ENCODE measurements around the gene ALDH4A1.
"Not testable (repeated sequence)": the region's sequence is repeated elsewhere in the genome, so short reads cannot be mapped to it uniquely, and the experiment has no call there.

ALDH4A1 gene

DNA sequence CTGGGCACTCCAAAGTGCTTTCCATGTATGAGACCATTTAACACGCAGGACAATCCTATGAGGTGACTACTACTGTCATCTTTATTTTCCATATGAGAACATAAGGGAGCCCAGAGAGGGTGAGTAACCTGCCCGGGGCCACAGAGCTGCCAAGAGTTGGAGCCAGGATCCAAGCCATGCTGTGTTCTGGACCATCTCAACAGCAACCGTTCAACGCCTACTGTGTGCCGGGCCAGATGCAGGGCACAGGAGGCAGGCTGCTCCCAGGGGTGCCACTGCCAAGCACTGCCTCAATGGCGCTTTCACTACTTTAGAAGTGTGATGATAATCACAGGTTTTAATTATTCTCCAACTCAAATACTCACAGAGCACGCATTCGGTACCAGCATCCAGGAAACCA is 3.8 kb downstream of the ALDH4A1 start:
- no peak for DNase-seq (ENCODE audit: low spot score)

DNA sequence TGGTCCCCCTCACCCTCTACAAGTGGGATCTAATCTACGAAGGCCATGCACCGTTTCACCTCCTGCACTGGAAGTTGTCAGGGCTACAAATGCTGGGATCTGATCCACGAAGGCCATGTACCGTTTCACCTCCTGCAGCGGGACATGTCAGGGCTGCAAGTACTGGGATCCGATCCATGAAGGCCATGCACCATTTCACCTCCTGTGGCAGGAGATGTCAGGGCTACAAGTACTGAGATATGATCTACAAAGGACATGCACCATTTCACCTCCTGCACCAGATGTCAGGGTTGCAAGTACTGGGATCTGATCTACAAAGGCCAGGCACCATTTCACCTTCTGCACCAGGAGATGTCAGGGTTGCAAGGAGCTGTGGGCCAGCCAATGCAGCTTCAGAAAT is 7.0 kb downstream of the ALDH4A1 start:
- no peak for DNase-seq (ENCODE audit: low spot score)

DNA sequence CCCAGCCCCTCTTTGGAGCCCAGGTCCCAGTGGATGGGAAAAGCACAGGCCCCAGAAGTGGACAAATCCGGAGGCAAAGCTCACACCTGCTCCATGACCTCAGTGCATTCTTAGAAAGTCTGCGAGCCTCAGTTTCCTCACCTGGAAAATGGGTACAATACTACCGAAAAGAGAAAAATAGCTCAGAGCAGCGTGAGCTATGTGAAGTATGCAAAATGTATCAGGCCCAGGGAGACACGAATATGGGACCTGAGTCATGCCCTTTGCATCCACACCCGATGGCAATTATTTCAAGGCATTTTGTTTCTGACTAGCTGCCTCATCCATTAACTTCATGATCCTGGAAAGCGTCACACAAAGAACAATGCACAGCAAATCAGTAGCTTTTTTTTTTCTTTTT is 9.2 kb downstream of the ALDH4A1 start:
- no peak for DNase-seq (ENCODE audit: low spot score)

DNA sequence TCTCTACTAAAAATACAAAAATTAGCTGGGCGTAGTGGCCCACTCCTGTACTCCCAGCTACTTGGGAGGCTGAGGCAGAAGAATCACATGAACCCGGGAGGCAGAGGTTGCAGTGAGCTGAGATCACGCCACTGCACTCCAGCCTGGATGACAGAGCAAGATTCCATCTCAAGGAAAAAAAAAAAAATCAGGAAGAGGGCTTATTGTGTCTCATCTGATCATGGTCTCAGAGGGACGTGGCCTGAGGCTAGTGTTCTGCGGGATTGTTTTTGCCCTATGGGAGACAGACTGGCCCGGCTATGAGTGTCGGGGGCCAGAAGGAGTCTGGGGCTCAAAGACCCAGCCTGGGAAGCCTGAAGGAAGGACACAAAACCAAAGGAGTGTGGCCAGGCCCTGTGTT is 10.5 kb downstream of the ALDH4A1 start:
- not testable (repeated sequence) for DNase-seq (ENCODE audit: low spot score)

DNA sequence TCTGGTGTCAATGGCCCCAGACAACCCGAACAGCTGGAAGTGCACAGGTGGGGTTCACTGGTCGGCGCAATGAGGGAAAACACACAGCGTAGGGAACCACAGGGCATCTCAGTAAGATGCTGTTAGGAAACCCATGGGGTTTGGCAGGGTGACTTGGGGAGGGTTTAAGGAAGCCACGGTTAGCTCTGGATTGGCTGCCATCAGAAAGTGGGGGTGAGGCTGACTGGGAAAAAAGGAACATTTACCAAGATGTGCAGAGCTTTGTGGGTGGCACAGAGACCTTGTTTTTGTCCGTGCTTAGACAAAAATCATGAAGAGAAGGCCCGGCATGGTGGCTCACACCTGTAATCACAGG is 11.0 kb downstream of the ALDH4A1 start:
- no peak for DNase-seq (ENCODE audit: low spot score)

DNA sequence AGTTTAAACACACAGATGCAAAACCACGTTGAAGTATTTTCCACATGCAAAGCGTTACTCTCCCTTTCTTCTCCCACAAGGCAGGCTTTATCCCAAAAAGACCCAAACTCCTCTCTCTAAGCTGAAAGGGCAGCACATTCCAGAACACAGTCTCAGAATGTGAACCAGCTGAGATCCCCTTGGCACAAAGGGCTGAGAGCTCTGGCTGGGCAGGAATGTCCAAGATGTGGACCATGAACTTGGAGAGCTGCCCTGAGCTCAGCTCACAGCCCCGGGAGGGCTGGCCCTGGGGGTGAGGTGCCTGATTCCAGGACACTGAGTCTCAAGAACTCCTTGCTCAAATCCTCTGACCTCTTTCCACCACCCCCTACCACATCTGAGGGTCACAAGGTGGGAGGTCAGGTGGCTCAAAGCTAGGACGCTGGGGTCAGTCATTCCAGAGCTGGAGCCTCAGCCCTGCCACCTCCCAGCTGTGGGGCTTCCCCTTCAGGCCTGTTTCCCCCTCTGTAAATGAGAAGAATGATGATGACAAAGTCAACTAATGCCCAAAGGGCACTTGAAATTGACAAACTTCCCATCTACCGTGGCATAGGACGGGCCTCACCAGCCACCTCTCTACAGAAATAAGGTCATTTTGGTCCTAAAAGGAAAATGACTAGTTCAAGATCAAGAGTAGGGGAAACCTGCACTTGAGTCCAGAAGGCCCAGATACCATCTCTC is 11.5 kb downstream of the ALDH4A1 start:
- no peak for DNase-seq (ENCODE audit: low spot score)

DNA sequence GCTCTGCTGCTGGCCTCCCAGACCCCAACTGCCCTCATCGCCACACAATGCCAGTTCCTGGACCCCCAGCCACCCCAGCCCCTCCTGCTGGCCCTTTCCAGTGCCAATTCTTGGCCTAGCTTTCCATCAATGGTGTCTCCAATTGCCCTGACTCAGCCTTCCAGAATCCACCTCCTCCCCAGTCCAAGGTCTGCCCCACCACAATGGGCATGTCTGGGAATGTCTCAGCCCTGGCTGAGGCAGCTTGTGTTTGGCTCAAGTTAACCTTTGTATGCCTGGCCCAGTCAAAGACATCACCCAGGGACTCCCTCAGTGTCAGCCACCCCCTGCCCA is 16.4 kb downstream of the ALDH4A1 start:
- DNase-seq (ENCODE audit: low spot score): no peak

DNA sequence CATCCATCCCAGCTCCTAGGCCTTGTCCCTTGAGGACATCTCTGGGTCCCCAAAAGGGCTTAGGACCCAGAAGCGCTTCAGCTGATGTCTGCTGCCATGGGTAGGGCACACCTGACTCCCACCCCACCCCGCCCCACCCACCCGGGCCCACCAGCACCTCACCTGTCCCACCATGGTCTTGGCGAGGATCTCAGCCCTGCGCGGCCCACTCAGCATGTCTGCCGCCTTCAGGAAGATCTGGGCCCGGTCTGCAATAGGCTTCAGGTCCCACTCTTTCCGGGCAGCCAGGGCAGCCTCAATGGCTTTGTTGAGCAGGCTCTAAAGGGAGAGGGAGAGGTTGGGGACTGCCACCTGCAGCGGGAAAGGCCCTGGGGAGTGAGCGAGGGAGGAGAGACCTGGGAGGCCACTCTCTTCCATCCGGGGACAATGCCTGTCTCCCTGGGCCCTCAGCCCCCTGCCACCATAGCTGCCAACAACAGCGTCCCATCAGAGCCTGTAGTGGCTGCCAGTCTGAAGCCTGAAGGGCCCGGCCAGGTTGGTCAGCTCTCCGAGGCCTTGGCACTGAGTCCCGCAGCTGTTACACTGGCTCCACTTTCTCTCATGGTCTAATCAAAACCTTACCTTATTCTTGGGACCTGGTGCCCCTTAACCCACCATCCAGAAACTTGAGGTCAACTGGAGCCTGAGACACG is 16.9 kb downstream of the ALDH4A1 start:
- no peak for DNase-seq (ENCODE audit: low spot score)

DNA sequence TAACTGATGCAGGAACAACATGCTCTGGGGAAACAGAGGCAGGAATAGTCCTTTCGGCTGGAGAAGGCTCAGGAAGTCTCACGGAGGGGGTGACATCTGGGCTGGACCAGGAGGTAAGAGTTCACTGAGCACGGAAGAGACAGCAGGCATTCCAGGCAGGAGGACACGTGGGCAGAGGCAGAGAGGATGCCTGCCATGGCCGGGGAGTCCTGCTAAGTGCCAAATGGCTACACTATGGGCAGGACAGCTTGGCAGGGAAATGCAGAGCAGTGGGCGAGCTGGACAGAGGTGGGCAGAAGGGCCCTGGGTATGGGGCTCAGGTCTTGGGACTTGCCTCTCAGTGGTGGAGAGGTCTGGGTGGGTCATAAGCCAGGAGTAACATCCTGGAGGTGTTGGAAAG is 17.6 kb downstream of the ALDH4A1 start:
- DNase-seq (ENCODE audit: low spot score): no peak

DNA sequence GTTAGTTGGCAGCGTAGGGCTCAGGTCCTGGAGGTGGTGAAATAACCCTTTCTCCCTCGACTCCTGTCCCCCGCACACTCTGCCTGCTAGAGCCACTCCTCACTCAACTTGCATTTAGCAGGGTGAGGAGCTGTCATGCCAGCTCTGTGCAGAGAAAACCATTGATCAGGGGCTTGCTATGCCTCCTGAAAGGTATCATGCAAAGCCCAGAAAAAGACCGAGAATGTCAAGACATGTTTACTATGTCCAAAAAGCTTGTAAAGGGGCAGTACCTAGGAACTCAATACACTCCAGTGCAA is 18.0 kb downstream of the ALDH4A1 start:
- no peak for DNase-seq (ENCODE audit: low spot score)

DNA sequence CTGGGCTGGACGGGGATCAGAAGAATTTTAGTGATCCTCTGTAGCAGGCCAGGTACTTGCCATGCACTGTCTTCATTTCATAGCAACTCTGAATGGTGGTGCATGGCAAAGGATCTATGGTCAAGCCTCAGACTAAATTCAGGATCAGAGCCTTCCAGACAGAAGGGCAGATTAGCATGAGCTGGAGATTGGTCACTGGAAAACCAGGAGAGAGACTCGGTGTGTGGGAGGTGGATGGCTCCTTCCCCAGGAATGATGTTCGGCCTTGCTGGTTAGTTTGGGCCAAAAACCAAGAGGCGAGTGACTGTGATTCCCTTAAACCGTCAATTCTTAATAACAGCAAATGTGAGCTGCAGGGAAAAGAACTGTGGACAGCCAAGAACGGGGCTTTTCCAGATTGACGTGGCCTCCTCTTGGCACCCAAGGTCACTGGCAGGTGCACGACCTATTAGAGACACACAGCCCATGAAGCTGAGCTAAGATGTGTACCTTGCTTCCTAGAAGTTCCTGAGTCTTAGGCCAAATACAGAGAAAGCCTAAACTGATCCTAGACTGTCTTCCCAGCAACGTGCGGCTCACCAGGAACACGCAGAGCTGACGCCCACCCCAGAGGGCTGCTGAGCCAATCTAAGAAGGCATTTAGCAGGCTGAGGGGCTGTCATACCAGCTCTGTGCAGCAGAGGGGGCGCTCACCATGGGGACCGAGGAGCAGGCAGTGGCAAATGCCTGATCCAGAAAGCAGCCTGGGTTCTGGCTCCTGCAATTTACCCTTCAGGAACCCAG is 18.5 kb downstream of the ALDH4A1 start:
- DNase-seq (ENCODE audit: low spot score): peak; percentile 84

DNA sequence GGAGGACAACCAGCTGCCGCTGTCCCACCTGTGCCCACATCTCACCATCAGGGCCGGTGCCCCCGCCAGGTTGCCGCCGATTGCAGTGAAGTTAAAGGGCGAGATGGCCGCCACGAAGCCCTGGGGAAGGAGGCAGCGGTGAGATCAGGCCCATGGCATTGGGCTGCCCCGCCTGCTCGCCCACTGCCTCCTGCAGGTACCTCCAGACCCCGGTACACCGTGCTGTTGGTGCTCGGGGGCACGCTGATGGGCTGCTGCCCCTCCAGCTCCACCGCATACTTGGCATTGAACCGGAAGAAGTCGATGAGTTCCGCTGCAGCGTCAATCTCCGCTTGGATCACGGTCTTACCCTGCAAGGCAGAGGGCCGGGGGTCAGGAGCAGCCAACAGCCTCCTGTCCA is 19.3 kb downstream of the ALDH4A1 start:
- DNase-seq (ENCODE audit: low spot score): no peak

DNA sequence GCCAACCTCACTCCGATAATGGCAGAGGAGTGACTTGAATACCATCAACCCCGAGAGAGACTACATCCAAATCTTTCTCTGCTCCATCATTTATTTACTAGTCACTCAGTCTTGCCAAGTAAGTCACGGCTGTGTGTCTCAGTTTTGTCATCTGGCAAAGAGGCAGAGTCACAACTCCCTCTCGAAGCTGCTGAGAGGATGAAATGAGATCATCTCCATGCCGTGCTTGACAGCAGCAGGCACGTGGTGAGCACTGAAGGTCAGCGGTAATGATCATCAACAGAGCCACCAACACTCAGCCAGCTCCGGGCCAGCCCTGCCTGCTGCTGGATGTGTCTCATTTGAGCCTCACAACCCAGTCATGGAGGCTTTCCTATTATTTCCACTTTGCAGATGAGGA is 19.9 kb downstream of the ALDH4A1 start:
- DNase-seq (ENCODE audit: low spot score): no peak

DNA sequence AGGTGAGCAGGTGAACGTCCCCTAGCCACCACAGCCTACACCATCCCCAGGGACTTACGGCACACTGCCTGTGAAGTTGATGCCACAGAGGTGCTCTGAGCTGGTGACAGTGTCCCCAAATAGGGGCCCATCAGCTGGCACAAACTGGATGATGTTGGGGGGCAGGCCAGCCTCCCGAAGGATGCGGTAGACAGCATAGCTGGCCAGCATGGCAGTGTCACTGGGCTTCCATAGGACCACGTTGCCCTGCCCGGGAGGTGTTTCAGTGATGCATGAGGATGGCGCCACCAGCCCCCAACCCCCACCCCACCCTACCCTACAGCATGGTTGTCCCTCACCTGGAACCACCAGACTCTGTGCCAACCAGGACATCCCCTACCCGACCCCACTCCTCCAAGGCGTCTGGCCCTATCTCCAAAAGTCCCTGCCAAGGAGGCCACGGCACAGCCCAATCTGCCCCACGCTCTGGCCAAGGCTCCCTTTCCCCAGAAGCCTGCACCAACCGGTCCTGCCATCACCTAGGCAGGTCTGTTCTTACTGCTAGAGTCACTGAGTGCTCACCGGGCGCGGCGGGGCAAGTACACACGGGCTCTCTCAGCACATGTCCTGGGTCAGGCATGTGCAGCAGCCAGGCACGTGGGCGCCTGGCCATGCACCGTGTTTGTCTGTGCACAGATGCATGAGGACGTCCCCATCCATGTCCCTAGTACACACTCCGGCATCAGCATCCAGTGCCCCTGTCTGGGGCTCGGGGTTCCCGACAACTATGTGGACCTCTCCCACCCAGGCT is 20.5 kb downstream of the ALDH4A1 start:
- DNase-seq (ENCODE audit: low spot score): no peak

DNA sequence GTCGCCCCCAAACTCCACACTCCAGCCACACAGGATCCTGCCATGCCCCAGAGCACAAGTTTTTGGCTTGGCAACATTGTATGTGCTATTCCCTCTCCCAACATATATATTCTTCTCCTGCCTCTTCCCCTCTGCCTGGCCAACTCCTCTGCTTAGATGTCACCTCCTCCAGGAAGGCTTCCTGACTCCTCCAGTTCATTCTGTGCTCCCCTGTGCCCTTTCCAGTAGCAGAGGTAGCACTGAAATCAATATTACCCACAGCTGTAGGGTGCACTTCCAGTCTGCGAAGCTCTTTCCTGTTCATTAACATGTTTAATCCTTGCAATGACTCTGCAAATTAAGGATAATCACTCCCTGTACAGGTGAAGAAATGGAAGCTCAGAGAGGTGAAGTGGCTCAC is 21.2 kb downstream of the ALDH4A1 start:
- DNase-seq (ENCODE audit: low spot score): no peak

DNA sequence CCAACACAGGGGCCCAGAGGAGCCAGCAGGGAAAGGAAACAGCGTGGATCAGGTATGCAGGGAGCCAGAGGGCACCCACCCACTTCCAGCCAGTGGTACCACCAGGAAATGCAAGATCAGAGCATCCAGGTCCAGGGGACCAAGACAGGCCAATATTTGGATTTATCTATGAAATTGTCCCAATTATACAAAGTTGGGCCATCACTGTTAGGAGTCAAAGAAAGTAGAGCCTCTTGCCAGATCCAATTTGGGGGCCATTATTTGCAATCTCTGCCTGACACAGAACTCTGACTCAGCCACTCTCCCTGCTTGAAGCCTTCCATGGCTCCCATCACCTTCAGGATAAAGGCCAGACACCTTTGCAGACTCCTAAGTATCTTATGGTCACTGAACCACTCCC is 21.8 kb downstream of the ALDH4A1 start:
- DNase-seq (ENCODE audit: low spot score): no peak

DNA sequence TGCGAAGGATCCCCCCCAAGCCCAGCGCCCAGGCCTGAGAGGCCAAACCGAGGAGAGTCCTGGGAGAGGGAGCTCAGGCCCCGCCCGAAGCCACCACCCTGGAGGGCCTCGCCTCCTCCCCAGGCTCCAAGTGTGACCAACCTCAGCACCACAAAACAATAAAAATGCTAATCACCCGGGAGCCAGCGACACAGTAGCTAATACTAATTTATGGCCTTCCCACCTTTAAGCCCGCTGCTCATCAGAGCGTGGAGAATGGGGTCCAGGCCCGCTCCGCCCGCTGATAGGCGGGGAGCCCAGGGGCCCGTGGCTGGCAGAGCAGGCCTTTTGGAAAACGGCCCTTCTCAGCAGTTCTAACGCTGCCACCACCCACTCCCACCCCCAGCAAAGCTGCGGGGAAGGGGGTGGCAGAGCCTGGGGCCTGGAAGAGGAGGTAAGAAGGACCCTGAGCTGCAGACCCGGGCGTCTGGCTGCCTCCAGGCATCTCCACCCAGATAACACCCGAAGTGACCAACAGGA is 22.5 kb downstream of the ALDH4A1 start:
- no peak for DNase-seq (ENCODE audit: low spot score)

DNA sequence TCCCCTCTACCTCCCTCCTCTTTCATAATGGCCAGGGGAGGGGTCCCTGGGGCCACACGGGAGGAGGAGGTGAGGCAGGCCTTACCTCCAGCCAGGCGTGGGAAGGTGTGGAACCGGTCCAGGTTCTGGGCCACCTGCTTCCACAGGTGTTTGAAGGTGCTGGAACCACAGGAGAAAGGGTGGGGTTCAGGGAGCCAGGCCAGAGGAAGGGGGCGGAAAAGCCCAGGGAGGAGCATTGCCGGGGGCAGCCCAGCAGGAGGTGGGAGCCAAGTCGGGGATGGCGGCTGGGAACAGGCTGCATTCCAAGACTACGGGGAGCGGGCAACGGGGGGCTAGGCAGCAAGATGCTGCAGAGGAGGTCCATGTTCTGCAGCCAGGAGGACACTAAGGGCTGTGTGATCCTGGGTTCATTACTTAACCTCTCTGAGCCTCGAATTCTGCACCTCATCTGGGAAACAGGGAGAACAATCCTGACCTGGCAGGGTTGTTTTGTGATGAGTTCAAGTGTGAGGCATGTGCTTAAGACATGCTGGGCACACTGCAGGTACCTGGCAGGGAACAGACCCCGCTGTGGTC is 23.1 kb downstream of the ALDH4A1 start:
- DNase-seq (ENCODE audit: low spot score): no peak

DNA sequence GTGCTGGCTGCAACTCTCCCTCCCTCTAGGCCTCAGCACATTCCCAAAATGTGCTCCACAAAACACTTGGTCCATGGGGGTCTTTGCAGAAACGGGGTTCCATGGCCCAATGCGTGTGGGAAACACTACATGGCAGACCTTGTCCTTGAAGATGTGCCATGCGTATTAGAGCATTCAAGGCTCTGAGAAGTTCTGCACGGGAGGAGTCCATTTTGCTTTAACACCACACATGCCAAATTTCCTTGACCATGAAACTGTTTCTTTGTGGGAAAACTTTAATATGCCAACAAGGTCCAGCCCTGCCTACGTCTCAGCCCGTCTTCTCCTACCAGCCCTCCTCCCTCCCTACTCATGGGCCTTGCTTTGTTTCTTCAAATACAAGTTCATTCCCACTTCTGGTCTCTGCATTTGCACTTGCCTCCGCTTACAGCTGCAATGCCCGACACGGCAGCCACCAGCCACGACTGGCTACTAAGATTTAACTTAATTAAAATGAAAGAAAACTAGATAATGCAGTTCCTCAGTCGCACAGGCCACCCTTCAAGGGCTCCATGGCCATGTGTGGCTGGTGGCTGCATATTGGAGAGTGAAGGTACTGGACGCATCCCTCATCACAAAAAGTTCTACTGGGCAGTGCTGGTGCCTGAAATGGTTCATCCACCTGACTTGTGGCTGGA is 23.7 kb downstream of the ALDH4A1 start:
- DNase-seq (ENCODE audit: low spot score): no peak

DNA sequence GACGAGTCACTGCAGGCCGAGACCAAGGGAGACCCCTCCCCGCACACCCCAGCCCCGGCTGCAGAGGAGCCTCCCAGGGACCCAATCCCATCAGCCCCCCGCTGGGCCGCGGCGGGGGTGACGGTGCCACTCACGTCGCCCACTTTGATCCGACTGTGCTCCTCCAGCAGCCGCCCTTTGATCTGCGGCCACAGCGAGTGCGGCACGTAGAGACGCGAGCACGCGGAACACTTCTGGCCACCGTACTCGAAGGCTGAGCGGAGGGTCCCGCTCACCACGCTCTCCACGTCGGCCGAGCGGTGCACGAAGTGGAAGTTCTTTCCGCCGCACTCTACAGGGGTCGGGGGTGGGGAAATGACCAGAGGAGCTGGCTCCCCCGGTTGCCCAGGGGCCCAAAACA is 25.1 kb downstream of the ALDH4A1 start:
- no peak for DNase-seq (ENCODE audit: low spot score)

DNA sequence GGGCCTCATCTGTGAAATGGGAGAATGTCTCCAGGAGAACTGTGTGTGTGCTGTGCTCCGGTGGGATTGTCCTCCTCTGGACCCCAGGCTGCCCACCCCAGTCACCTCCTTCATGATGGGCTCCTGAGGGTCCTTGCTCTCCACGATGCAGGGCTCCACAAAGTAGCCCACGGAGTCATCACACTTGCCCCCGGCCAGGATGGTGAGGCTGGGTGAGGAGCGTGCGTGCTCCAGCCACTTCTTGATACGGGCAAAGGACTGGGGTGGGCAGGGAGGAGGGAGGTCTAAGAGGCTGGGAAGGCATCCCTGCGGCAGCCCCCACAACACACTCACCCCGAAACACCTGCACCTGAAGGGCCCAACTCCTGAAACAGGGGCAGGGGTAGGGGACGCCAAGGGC is 26.1 kb downstream of the ALDH4A1 start:
- DNase-seq (ENCODE audit: low spot score): no peak

DNA sequence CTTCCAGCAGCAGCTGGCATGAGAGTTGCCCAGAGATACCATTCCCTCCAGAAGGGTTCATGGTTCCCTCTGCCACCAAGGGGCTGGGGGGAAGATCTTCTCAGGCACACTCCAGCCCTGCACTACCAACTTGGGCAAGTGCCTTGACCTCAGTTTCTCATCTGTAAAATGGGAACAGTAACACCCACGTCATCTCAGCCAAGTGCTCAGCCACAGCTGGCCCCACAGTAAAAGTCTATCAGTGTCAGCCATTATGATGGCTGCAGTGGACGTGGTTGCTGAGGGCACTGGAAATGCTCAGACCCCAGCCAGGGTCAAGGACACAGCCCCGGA is 26.6 kb downstream of the ALDH4A1 start:
- DNase-seq (ENCODE audit: low spot score): no peak
